Epithelial cell of esophagus (primary cell): ENCODE results near the gene SIK3.

Experiments
- DNase-seq: peaks from one replicate; pipeline ENCODE4 v3.0.0; 2010; ENCODE audit warnings: low read depth
- H3K4me3 ChIP-seq: 2 replicates; pipeline ENCODE4 v1.5.1; 2011; ENCODE audit warnings: mild to moderate bottlenecking, low read length, control low read depth
- TF ChIP-seq, protein P1 (sequence below): IDR thresholded peaks from 2 replicates; pipeline ENCODE4 v1.5.1; 2011; ENCODE audit warnings: low read depth, mild to moderate bottlenecking, low read length, control low read depth, inconsistent platforms; ENCODE audit not compliant: insufficient read depth; ENCODE audit errors: missing control alignments

SIK3 gene

DNA sequence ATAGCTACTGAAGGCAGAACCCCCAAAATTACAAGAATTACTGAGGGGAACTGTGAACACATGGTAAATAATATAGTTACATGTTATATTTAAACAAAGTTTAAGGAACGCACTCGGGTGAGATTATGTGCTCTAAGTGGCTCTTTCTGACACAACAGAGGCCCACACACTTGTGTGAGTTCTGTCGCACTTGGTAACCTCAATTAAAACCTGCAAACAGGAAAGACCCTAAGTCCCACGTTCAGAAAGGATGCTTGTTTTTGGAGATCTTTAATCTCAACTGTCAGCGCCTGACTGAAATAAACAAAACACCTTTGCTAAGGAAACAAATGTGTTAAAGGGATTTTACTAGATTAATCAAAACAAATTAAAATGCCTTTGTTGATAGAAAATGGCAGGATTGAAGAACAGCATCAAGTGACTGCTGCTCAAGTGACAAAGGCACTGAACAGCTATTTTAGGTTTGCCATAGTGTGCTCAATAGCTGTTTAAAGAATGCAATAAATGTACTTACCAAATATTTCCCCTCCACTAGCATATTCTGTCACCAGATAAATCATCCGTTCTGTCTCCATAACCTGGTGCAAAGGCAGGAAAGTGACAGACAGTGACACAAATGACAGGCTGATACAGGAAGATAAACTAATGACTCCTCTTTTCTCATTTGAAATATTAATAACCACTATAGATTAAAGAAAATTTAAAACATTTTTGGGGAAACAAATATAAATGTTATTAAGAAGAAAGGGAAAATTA, 144.5 kb downstream of the SIK3 start:
- no peak for DNase-seq
- H3K4me3 ChIP-seq: no peak overlapping the region
- TF ChIP-seq, protein P1, sequence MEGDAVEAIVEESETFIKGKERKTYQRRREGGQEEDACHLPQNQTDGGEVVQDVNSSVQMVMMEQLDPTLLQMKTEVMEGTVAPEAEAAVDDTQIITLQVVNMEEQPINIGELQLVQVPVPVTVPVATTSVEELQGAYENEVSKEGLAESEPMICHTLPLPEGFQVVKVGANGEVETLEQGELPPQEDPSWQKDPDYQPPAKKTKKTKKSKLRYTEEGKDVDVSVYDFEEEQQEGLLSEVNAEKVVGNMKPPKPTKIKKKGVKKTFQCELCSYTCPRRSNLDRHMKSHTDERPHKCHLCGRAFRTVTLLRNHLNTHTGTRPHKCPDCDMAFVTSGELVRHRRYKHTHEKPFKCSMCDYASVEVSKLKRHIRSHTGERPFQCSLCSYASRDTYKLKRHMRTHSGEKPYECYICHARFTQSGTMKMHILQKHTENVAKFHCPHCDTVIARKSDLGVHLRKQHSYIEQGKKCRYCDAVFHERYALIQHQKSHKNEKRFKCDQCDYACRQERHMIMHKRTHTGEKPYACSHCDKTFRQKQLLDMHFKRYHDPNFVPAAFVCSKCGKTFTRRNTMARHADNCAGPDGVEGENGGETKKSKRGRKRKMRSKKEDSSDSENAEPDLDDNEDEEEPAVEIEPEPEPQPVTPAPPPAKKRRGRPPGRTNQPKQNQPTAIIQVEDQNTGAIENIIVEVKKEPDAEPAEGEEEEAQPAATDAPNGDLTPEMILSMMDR: no peak

DNA sequence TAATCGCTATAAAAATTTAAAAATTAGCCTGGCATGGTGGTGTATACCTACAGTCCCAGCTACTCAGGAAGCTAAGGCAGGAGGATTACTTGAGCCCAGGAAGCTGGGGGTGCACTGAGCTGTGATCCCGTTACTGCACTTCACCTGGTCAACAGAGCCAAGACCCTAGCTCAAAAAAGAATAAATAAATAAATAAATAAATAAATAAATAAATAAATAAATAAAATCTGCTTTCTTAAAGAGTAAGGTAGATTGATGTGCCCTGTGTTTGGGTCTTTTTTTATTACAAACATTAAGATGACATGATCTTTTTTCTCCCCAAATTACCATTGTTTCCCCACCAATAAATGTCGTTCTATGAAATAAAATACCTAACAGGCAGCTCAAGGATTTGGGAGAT, 146.5 kb downstream of the SIK3 start:
- TF ChIP-seq, protein P1: no peak
- no peak overlapping the region for H3K4me3 ChIP-seq
- DNase-seq: no peak

DNA sequence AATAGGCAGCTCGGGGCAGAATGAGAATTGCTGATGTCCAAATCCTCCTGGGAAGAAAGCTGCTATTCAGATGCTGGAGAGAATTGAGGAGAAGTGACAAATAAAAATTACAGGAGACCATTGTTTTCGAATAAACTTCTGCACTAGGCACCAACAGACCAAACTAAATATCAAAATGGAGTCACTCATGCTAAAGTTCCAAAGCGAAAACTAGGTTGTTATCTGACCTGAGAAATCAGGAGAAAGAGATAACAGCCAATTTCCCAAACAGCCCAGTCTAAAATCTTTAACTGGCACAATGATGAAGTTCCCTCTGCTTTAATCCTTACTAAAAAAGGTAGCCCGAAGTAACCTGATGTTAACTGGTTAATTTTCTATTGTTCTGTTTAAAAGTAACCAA, 148.0 kb downstream of the SIK3 start:
- no peak overlapping the region for H3K4me3 ChIP-seq
- no peak for DNase-seq
- TF ChIP-seq, protein P1: no peak

DNA sequence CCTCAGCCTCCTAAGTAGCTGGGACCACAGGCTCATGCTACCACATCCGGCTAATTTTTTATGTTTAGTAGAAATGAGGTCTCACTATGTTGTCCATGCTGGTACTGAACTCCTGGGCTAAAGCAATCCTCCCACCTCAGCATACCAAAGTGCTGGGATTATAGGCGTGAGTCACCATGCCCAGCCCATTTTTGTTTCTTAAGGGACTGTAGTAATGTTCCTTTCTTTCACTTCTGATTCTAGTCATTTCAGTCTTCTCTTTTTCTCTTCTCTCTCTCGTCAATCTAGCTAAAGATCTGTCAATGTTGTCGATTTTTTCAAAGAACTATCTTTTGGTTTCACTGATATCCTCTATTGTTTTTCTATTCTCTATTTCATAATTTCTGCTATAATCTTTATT, 149.8 kb downstream of the SIK3 start:
- TF ChIP-seq, protein P1: no peak
- no peak overlapping the region for H3K4me3 ChIP-seq
- DNase-seq: peak; percentile 77

DNA sequence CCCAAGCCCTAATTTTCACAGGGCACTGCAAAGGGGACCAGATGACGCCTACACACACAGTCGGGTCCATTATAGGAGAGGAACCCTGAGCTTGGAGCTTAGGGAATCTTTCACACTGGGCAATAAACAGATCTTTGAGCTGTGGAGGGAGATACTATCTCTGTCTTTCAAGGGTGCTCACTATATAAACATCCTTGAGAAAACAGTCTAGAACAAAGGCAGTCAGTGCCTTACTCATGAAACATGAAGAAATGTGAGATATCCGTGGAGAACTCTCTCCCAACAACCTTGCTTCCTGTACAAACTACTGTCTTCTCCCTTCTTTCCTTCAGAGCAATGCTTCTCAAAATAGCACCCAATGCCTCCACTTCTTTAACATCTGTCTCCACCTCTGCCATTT, 151.8 kb downstream of the SIK3 start:
- DNase-seq: no peak
- TF ChIP-seq, protein P1: no peak

DNA sequence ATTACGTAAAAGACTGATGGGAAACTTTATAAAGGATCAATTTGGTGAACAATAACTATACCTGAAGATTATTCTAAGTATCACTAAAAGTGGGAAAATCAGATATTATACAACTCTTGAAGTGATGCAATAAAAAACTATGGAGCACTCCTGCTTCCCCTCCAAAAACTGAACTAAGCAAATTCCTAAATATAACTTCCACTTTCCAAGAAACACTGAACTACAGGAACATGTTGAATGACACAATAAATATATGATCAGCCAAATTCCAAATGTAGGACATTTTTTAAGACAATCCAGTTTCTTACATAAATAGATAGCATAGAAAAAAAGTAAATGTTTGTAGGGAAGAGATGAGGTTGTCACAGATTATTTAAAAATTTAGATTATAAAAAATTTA, 158.7 kb downstream of the SIK3 start:
- TF ChIP-seq, protein P1: no peak

More for the DNA sequence above, 151.8 kb downstream of the SIK3 start:
- H3K4me3 ChIP-seq: no peak overlapping the region

More for the DNA sequence above, 158.7 kb downstream of the SIK3 start:
- H3K4me3 ChIP-seq: no peak overlapping the region
- no peak for DNase-seq
